DND-41 (cell line): ENCODE data around the gene GRP.

ENCODE experiments used
- ATAC-seq: fragments of 200-7000 bp; cut with Tn5 transposase; 3 replicates; pipeline ENCODE4 v1.9.1; 2021; ENCODE audit warnings: low read depth; ENCODE audit not compliant: insufficient read depth
- DNase-seq: peaks from one replicate; pipeline ENCODE4 v3.0.0-alpha.2; 2020
- H2AFZ ChIP-seq: 2 replicates; pipeline ENCODE4 v1.6.0; 2012; ENCODE audit warnings: low read depth, low read length
- H3K27ac ChIP-seq: 2 replicates; pipeline ENCODE4 v1.5.1; 2012; ENCODE audit warnings: low read length, inconsistent platforms
- H3K27me3 ChIP-seq: fragments of 200-600 bp; sonication (generic); 2 replicates; pipeline ENCODE4 v1.6.0; 2012; ENCODE audit warnings: low read length, mild to moderate bottlenecking, inconsistent platforms; ENCODE audit not compliant: insufficient read depth, poor library complexity
- H3K36me3 ChIP-seq: 2 replicates; pipeline ENCODE4 v1.5.1; 2012; ENCODE audit warnings: low read length, inconsistent platforms; ENCODE audit not compliant: insufficient read depth
- H3K4me1 ChIP-seq: 2 replicates; pipeline ENCODE4 v1.5.1; 2012; ENCODE audit warnings: mild to moderate bottlenecking, low read length; ENCODE audit not compliant: insufficient read depth
- H3K4me2 ChIP-seq: 2 replicates; pipeline ENCODE4 v1.6.0; 2012; ENCODE audit warnings: mild to moderate bottlenecking, moderate library complexity, low read length, inconsistent platforms; ENCODE audit not compliant: insufficient read depth
- H3K4me3 ChIP-seq, 2 experiments: fragments of 200-600 bp in 1 of 2; shearing (Covaris generic) in 1 of 2; 2 replicates each; pipeline ENCODE4 v1.5.1; 2012 to 2016; ENCODE audit warnings: inconsistent platforms in 2 of 2, low read length in 2 of 2, mild to moderate bottlenecking in 2 of 2, low read depth in 1 of 2, moderate library complexity in 1 of 2
- H3K79me2 ChIP-seq: 2 replicates; pipeline ENCODE4 v1.6.0; 2012; ENCODE audit warnings: low read length, inconsistent platforms; ENCODE audit not compliant: insufficient read depth
- H3K9ac ChIP-seq: 2 replicates; pipeline ENCODE4 v1.6.0; 2012; ENCODE audit warnings: low read depth, mild to moderate bottlenecking, inconsistent platforms, low read length, moderate library complexity
- H3K9me3 ChIP-seq: 2 replicates; pipeline ENCODE4 v1.5.1; 2012; ENCODE audit warnings: low read length, moderate library complexity, mild to moderate bottlenecking, inconsistent platforms; ENCODE audit not compliant: insufficient read depth, severe bottlenecking
- H4K20me1 ChIP-seq: 2 replicates; pipeline ENCODE4 v1.6.0; 2012; ENCODE audit warnings: low read length; ENCODE audit not compliant: insufficient read depth
- CTCF ChIP-seq: IDR thresholded peaks from 2 replicates; pipeline ENCODE4 v1.5.1; 2012; ENCODE audit warnings: borderline replicate concordance, low read length, moderate library complexity, mild to moderate bottlenecking; ENCODE audit not compliant: poor library complexity, severe bottlenecking; ENCODE audit errors: extremely low read depth
- EZH2 ChIP-seq: IDR thresholded peaks from 3 replicates; pipeline ENCODE4 v1.6.1; 2012; ENCODE audit warnings: borderline replicate concordance, low read depth, mild to moderate bottlenecking, moderate library complexity, low read length, inconsistent platforms; ENCODE audit not compliant: severe bottlenecking

GRP gene

GRCh38 chr18:59233017-59233410, 13.1 kb downstream of the GRP start:
- H2AFZ ChIP-seq: no peak overlapping the region
- TF ChIP-seq EZH2: no peak
- no peak for TF ChIP-seq CTCF
- peaks cover 5% of the 10 kb centered on the region for H3K27me3 ChIP-seq
- no peaks in the 10 kb centered on the region for H3K9me3 ChIP-seq
- no peak overlapping the region for H3K27ac ChIP-seq
- H4K20me1 ChIP-seq: no peaks in the 10 kb centered on the region
- H3K36me3 ChIP-seq: no peaks in the 10 kb centered on the region
- H3K4me1 ChIP-seq: no peaks in the 10 kb centered on the region
- no peak overlapping the region for H3K4me2 ChIP-seq
- H3K4me3 ChIP-seq: no peak overlapping the region
- H3K9ac ChIP-seq: no peak overlapping the region
- no peak for DNase-seq
- no peaks in the 10 kb centered on the region for H3K79me2 ChIP-seq
- ATAC-seq: no peak

- no peak for TF ChIP-seq EZH2
- TF ChIP-seq CTCF: no peak
- ATAC-seq: no peak
- DNase-seq: no peak
These were observed 18.4 kb downstream of the GRP start for GRCh38 chr18:59238385-59238784.

GRCh38 chr18:59239642-59240041, 19.7 kb downstream of the GRP start:
- DNase-seq (no peak), ATAC-seq (no peak)
- Histone ChIP-seq H3K9ac (no peak overlapping the region), H3K9me3 (no peaks in the 10 kb centered on the region), H3K27ac (no peak overlapping the region), H3K79me2 (no peaks in the 10 kb centered on the region), H3K4me2 (no peak overlapping the region), H3K4me1 (no peaks in the 10 kb centered on the region), H3K27me3 (peaks cover 3% of the 10 kb centered on the region), H3K36me3 (no peaks in the 10 kb centered on the region), H3K4me3 (no peak overlapping the region), H2AFZ (no peak overlapping the region), H4K20me1 (no peaks in the 10 kb centered on the region)
- TF ChIP-seq EZH2 (no peak), CTCF (no peak)

More at GRCh38 chr18:59238385-59238784, 18.4 kb downstream of the GRP start:
- H3K4me3 ChIP-seq: no peak overlapping the region
- no peak overlapping the region for H3K27ac ChIP-seq
- H3K9me3 ChIP-seq: no peaks in the 10 kb centered on the region
- H3K4me2 ChIP-seq: no peak overlapping the region
- no peaks in the 10 kb centered on the region for H3K79me2 ChIP-seq
- H2AFZ ChIP-seq: no peak overlapping the region
- peaks cover 3% of the 10 kb centered on the region for H3K27me3 ChIP-seq
- H3K4me1 ChIP-seq: no peaks in the 10 kb centered on the region
- no peaks in the 10 kb centered on the region for H4K20me1 ChIP-seq
- no peaks in the 10 kb centered on the region for H3K36me3 ChIP-seq
- no peak overlapping the region for H3K9ac ChIP-seq

GRCh38 chr18:59242906-59243305, 22.9 kb downstream of the GRP start:
- H4K20me1 ChIP-seq: no peaks in the 10 kb centered on the region
- peaks cover 6% of the 10 kb centered on the region for H3K27me3 ChIP-seq
- H3K36me3 ChIP-seq: no peaks in the 10 kb centered on the region
- no peaks in the 10 kb centered on the region for H3K79me2 ChIP-seq
- DNase-seq (no peak), ATAC-seq (no peak)
- no peak for TF ChIP-seq EZH2
- no peak for TF ChIP-seq CTCF
- no peaks in the 10 kb centered on the region for H3K4me1 ChIP-seq
- no peak overlapping the region for H3K27ac ChIP-seq
- H3K4me2 ChIP-seq: no peak overlapping the region
- H2AFZ ChIP-seq: no peak overlapping the region
- H3K9me3 ChIP-seq: no peaks in the 10 kb centered on the region
- H3K4me3 ChIP-seq: no peak overlapping the region
- no peak overlapping the region for H3K9ac ChIP-seq
